ENCODE results near the gene PBRM1.
A peak's percentile ranks its signal among the peaks of the same experiment; 100 is the strongest.

- TF ChIP-seq CTCF (IDR thresholded peaks at IDR 0.05) (no peak), POLR2A (IDR thresholded peaks at IDR 0.05) (peak in 1 of 2 donors; percentile 87)
These were observed at the start of gene PBRM1, which contains the start of gene GNL3 for GRCh38 chr3:52685709-52686691.

Data from heart left ventricle (tissue), 13 donors.